ENCODE data around the gene CYP46A1. TPM values are rescaled to one million over a fixed set of nuclear protein-coding genes. Genes with fewer than 3 reads are reported as not detected.

Gene CYP46A1
- total RNA-seq, 1 experiment from 2014 or later, result 0.52 TPM

DNA sequence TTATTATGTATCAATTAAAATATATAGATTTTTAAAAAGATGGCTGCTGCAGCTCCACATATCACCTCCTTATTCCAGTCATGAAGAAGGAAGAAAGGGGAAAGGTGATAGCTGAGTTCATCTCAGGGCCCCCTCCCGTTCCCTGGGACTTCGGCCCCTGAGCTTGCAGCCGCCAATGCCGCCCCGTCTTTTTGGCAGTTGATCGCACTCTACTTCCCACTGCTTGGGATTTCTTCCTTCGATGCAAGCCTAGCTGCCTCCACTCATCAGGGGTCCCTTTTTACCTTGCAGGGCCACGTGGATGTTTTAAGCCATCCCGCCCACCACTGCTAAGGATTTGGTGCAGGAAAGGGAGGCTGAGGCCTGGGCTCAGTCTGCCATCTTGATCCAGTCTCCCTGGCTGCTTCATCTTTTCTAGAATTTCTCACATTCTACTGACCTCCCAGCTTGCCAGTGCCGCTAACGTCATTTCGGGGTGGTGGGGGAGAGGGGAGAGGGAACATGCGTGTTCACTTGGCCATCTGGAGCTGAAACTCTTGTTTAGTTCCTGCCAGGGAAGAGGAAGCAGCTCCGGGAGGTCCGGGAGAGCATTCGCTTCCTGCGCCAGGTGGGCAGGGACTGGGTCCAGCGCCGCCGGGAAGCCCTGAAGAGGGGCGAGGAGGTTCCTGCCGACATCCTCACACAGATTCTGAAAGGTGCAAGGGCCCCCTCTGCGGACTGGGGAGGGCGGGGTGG lies 31.3 kb downstream of the CYP46A1 start:
- Histone ChIP-seq H3K4me2 (ENCODE audit: low read depth, low read length, poor library complexity, severe bottlenecking) (no peak overlapping the region), H3K9me3 (ENCODE audit: low read length) (no peaks in the 10 kb centered on the region), H3K27ac (ENCODE audit: low read length) (no peak overlapping the region), H3K36me3 (ENCODE audit: insufficient read depth, low read length) (no peaks in the 10 kb centered on the region), H2AFZ (ENCODE audit: low read length) (no peak overlapping the region), H3K4me1 (ENCODE audit: low read length) (peaks cover 9% of the 10 kb centered on the region), H4K20me1 (ENCODE audit: insufficient read depth, low read depth, low read length) (no peaks in the 10 kb centered on the region), H3K4me3 (ENCODE audit: low read length) (no peak overlapping the region), H3K27me3 (ENCODE audit: low read length) (no peaks in the 10 kb centered on the region), H3K9ac (ENCODE audit: low read length) (no peak overlapping the region), H3K79me2 (ENCODE audit: low read length) (no peaks in the 10 kb centered on the region), H3K9me2 (replicated peaks; ENCODE audit: insufficient read depth, low read length) (no peaks in the 10 kb centered on the region)
- DNase-seq, result no peak

DNA sequence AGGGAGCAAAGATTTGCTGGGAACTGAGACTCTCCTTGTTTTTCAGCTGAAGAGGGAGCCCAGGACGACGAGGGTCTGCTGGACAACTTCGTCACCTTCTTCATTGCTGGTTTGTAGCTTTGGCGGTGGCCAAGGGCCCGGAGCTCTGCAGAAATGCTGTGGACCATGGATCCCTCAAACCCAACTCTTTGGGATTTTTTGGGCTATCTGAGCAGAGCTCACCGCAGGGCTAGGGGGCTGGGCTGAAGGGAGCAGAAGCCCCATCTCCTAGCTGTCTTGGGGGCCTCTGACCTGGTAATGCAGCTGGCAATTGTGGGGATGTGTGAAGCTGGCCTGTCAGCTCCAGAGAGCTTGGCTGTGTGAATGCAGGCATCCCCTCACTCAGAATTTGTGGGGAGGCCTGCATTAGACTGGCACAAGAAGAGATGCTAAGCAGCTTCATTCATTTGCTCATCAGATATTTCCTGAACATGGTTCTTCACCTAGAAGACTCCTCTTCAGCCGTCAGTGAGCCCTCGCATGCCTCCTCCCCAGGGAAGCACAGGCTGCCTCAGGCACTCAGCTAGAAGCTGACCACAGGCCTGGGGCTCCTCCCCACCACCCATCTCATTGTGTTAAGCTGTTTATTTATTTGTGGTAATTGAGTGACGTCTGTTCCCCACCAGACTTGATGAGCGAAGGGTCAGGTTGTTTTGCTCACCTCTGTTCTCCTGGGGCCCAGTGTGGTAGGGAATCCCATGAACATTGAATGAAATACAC lies 32.2 kb downstream of the CYP46A1 start:
- H3K9ac ChIP-seq (ENCODE audit: low read length), result no peak overlapping the region
- H3K4me2 ChIP-seq (ENCODE audit: low read depth, low read length, poor library complexity, severe bottlenecking), result no peak overlapping the region
- no peaks in the 10 kb centered on the region for H3K9me3 ChIP-seq (ENCODE audit: low read length)
- H3K27ac ChIP-seq (ENCODE audit: low read length), result no peak overlapping the region
- no peaks in the 10 kb centered on the region for H3K9me2 ChIP-seq (replicated peaks; ENCODE audit: insufficient read depth, low read length)
- no peaks in the 10 kb centered on the region for H3K36me3 ChIP-seq (ENCODE audit: insufficient read depth, low read length)
- H3K4me1 ChIP-seq (ENCODE audit: low read length), result peaks cover 9% of the 10 kb centered on the region
- H3K4me3 ChIP-seq (ENCODE audit: low read length), result no peak overlapping the region
- no peaks in the 10 kb centered on the region for H3K27me3 ChIP-seq (ENCODE audit: low read length)
- DNase-seq, result no peak
- no peaks in the 10 kb centered on the region for H4K20me1 ChIP-seq (ENCODE audit: insufficient read depth, low read depth, low read length)
- H3K79me2 ChIP-seq (ENCODE audit: low read length), result no peaks in the 10 kb centered on the region
- no peak overlapping the region for H2AFZ ChIP-seq (ENCODE audit: low read length)

DNA sequence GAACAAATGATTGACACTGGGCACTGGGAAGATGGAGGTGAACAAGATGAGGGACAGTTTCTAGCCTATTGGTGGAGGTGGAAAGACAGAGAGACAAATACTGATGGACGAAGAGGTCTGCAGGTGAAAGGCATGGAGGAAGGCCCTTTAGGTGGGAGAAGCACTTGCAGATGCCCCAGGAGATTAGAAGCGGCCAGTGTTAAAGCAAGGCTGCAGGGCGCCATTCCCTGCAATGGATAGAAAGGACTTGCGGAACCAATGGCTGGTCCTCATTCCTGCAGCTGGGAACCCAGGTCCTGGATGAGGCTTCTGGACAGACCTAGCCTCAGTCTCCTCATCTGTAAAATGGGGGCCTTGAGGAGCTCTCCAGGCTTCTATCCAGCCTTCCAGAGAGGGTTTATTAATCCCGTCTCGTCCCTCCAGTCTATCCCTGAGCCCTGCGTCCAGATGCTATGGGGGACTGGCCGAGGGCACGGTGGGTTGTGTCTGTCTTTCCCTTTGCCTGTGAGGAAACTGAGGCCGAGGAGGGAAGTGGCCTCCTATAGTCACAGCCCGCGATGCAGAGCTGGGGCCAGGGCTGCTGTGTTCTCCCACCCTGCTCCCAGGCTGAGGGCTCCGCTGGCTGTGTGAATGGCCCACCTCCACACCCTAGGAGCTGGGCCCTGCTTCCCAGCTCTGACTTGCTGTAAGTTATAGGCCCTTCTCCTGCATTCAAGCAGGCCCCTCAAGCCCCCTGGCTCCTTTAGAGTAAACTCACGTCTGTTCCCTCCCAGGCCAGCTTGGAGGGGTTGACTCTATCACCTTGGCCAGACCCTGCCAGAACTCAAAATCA lies 33.0 kb downstream of the CYP46A1 start:
- H2AFZ ChIP-seq (ENCODE audit: low read length), result no peak overlapping the region
- no peaks in the 10 kb centered on the region for H3K9me2 ChIP-seq (replicated peaks; ENCODE audit: insufficient read depth, low read length)
- no peaks in the 10 kb centered on the region for H4K20me1 ChIP-seq (ENCODE audit: insufficient read depth, low read depth, low read length)
- no peak for DNase-seq
- no peaks in the 10 kb centered on the region for H3K27me3 ChIP-seq (ENCODE audit: low read length)
- no peak overlapping the region for H3K27ac ChIP-seq (ENCODE audit: low read length)
- no peaks in the 10 kb centered on the region for H3K36me3 ChIP-seq (ENCODE audit: insufficient read depth, low read length)
- H3K4me2 ChIP-seq (ENCODE audit: low read depth, low read length, poor library complexity, severe bottlenecking), result no peak overlapping the region
- H3K4me3 ChIP-seq (ENCODE audit: low read length), result no peak overlapping the region
- no peaks in the 10 kb centered on the region for H3K79me2 ChIP-seq (ENCODE audit: low read length)
- H3K9me3 ChIP-seq (ENCODE audit: low read length), result no peaks in the 10 kb centered on the region
- H3K9ac ChIP-seq (ENCODE audit: low read length), result no peak overlapping the region
- H3K4me1 ChIP-seq (ENCODE audit: low read length), result peaks cover 9% of the 10 kb centered on the region

DNA sequence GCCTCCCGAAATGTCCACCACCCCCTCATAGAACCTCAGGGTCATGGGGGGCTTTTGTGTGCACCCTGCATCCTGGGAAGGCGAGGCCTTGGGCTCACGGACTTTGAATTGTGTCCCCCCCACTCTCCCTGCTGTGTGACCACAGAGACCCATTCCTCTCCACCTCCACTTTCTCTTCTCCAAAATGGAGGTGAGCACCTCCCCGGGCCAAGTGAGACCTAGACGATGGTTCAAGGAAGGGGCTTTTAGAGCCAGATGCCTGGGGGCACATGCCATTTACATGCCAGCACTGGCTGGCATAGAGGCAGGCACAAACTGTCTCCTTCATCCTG lies 33.5 kb downstream of the CYP46A1 start:
- Histone ChIP-seq H3K4me2 (ENCODE audit: low read depth, low read length, poor library complexity, severe bottlenecking) (no peak overlapping the region), H3K9me2 (replicated peaks; ENCODE audit: insufficient read depth, low read length) (no peaks in the 10 kb centered on the region), H3K9me3 (ENCODE audit: low read length) (no peaks in the 10 kb centered on the region), H3K79me2 (ENCODE audit: low read length) (no peaks in the 10 kb centered on the region), H3K27me3 (ENCODE audit: low read length) (no peaks in the 10 kb centered on the region), H3K9ac (ENCODE audit: low read length) (no peak overlapping the region), H3K4me1 (ENCODE audit: low read length) (peaks cover 9% of the 10 kb centered on the region), H3K36me3 (ENCODE audit: insufficient read depth, low read length) (no peaks in the 10 kb centered on the region), H3K4me3 (ENCODE audit: low read length) (no peak overlapping the region), H2AFZ (ENCODE audit: low read length) (no peak overlapping the region), H4K20me1 (ENCODE audit: insufficient read depth, low read depth, low read length) (no peaks in the 10 kb centered on the region), H3K27ac (ENCODE audit: low read length) (no peak overlapping the region)
- no peak for DNase-seq

DNA sequence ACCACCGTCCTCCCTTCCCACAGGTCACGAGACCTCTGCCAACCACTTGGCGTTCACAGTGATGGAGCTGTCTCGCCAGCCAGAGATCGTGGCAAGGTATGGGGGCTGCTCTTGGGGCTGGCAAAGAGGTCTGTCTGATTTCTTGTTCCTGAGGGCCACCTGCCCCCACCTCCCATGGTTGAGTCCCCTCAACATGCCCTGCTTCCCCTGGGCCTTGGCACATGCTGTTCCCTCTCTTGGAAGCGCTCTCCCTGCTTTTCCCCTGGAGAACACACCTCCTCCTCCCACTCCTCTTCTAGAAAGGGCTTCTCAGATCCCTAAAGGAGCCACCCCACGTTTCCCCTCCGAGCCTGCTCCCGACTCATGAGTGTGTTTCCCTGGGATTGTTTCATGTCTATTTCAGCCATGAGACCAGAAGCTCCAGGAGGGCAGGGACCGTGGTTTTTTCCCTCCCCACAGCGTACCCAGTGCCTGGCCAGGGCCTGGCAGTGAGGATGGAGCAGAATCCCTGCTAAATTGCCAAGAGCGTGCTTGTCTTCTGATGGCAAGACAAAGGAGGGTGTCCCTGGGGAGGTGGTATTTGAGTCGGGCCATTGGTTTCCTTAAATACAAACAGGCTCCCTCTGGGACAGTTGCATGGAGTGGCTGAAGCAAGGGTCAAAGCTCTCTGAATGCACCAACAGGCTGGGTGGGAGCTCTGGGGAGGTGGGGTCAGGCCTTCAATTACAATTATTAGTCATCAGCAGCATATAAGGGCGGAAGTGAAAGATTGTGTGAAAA lies 34.1 kb downstream of the CYP46A1 start:
- peak; percentile 56 for DNase-seq
- Histone ChIP-seq H3K9ac (ENCODE audit: low read length) (no peak overlapping the region), H3K27me3 (ENCODE audit: low read length) (no peaks in the 10 kb centered on the region), H3K9me3 (ENCODE audit: low read length) (no peaks in the 10 kb centered on the region), H3K4me1 (ENCODE audit: low read length) (peaks cover 9% of the 10 kb centered on the region), H4K20me1 (ENCODE audit: insufficient read depth, low read depth, low read length) (no peaks in the 10 kb centered on the region), H3K79me2 (ENCODE audit: low read length) (no peaks in the 10 kb centered on the region), H3K36me3 (ENCODE audit: insufficient read depth, low read length) (no peaks in the 10 kb centered on the region), H2AFZ (ENCODE audit: low read length) (no peak overlapping the region), H3K9me2 (replicated peaks; ENCODE audit: insufficient read depth, low read length) (no peaks in the 10 kb centered on the region), H3K27ac (ENCODE audit: low read length) (no peak overlapping the region), H3K4me3 (ENCODE audit: low read length) (no peak overlapping the region), H3K4me2 (ENCODE audit: low read depth, low read length, poor library complexity, severe bottlenecking) (peak overlapping the region; percentile 11)

DNA sequence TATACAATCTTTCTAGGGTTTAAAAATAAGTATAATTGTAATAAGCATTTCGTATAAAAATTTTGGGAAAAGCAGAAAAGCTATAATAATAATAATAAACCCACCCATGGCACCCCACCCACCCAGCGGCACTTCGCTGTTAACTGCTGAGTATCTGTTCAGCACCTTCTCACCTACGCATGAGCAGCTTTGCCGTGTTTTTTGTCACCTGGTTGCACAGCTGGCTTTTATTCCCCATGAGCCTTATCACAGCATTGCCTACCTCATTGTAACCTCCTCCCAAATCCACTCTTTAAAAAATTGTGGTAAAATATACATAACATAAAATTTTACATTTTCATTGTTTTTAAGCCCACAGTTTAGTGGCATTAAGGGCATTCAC lies 34.7 kb downstream of the CYP46A1 start:
- no peaks in the 10 kb centered on the region for H3K9me3 ChIP-seq (ENCODE audit: low read length)
- H4K20me1 ChIP-seq (ENCODE audit: insufficient read depth, low read depth, low read length), result no peaks in the 10 kb centered on the region
- H3K9me2 ChIP-seq (replicated peaks; ENCODE audit: insufficient read depth, low read length), result no peaks in the 10 kb centered on the region
- H3K36me3 ChIP-seq (ENCODE audit: insufficient read depth, low read length), result no peaks in the 10 kb centered on the region
- no peak overlapping the region for H3K9ac ChIP-seq (ENCODE audit: low read length)
- H3K4me2 ChIP-seq (ENCODE audit: low read depth, low read length, poor library complexity, severe bottlenecking), result peak overlapping the region; percentile 11
- no peaks in the 10 kb centered on the region for H3K27me3 ChIP-seq (ENCODE audit: low read length)
- peaks cover 9% of the 10 kb centered on the region for H3K4me1 ChIP-seq (ENCODE audit: low read length)
- H2AFZ ChIP-seq (ENCODE audit: low read length), result no peak overlapping the region
- H3K27ac ChIP-seq (ENCODE audit: low read length), result no peak overlapping the region
- H3K4me3 ChIP-seq (ENCODE audit: low read length), result no peak overlapping the region
- H3K79me2 ChIP-seq (ENCODE audit: low read length), result no peaks in the 10 kb centered on the region
- DNase-seq, result no peak

DNA sequence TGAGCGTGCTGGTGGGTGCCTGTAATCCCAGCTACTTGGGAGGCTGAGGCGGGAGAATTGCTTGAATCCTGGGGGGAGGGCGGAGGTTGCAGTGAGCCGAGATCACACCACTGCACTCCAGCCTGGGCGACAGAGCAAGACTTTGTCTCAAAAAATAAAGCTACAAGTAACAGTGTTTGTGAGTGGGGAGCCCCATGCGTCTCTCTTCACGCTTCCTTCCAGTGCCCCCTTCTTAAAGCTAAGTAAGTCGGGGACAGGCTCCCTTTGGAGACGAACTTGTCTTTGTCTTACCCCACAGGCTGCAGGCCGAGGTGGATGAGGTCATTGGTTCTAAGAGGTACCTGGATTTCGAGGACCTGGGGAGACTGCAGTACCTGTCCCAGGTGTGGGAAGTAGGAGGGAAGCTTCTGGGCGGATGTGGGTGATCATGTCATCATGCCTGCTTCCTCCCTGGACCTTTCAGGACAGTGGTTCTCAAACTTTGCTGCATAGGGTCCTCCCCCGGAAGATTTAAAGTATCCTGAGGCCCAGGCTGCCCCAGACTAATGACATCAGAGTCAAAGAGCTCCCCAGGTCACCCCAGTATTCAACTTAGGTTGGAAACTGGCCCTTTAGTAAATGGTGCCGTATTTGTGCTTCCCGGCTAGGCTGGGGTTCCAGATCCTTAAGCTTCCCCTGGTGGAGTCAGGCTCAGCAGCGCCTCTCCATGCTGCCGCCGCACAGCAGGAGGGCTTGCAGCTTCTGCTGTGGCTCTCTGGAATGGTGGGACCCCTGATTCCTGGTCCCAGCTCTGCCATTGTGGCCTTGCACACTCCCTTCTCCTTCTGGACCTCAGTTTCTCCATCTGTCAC lies 37.1 kb downstream of the CYP46A1 start:
- Histone ChIP-seq H3K4me1 (ENCODE audit: low read length) (peaks cover 9% of the 10 kb centered on the region), H3K79me2 (ENCODE audit: low read length) (no peaks in the 10 kb centered on the region), H2AFZ (ENCODE audit: low read length) (no peak overlapping the region), H3K9me3 (ENCODE audit: low read length) (no peaks in the 10 kb centered on the region), H3K4me2 (ENCODE audit: low read depth, low read length, poor library complexity, severe bottlenecking) (no peak overlapping the region), H3K9ac (ENCODE audit: low read length) (no peak overlapping the region), H4K20me1 (ENCODE audit: insufficient read depth, low read depth, low read length) (no peaks in the 10 kb centered on the region), H3K27ac (ENCODE audit: low read length) (no peak overlapping the region), H3K36me3 (ENCODE audit: insufficient read depth, low read length) (no peaks in the 10 kb centered on the region), H3K4me3 (ENCODE audit: low read length) (no peak overlapping the region), H3K27me3 (ENCODE audit: low read length) (no peaks in the 10 kb centered on the region), H3K9me2 (replicated peaks; ENCODE audit: insufficient read depth, low read length) (no peaks in the 10 kb centered on the region)
- no peak for DNase-seq
